Thoracic aorta (tissue), 2 donors: Measurements from ENCODE around the gene ABCC3. TPM values are rescaled to one million over a fixed set of nuclear protein-coding genes. Genes with fewer than 3 reads are reported as not detected.
A peak's percentile ranks its signal among the peaks of the same experiment; 100 is the strongest.

Experiments used
- ATAC-seq: fragments of 150-250 bp; one replicate; pipeline ENCODE4 v1.8.0; 2017; ENCODE audit warnings: low read depth; ENCODE audit not compliant: insufficient number of reproducible peaks, low FRiP score
- DNase-seq: peaks from one replicate; pipeline ENCODE4 v3.0.0-alpha.2; 2020; ENCODE audit warnings: low spot score
- H3K27ac ChIP-seq, 2 donors: fragments of 200-600 bp; sonication (generic); 1 replicate in 1 of 2; 2 replicates in 1 of 2; pipeline ENCODE4 v1.5.1; 2016; ENCODE audit warnings: mild to moderate bottlenecking in 2 of 2, moderate library complexity in 2 of 2
- H3K27me3 ChIP-seq: fragments of 200-600 bp; sonication (generic); replicated peaks from 2 replicates; pipeline ENCODE4 v1.6.0; 2016; ENCODE audit warnings: mild to moderate bottlenecking; ENCODE audit not compliant: insufficient read depth
- H3K36me3 ChIP-seq: fragments of 200-600 bp; sonication (generic); one replicate; pipeline ENCODE4 v1.5.1; 2016
- H3K4me1 ChIP-seq, 2 donors: fragments of 200-600 bp; sonication (generic); 1 replicate in 1 of 2; 2 replicates in 1 of 2; pipeline versions ENCODE4 v1.5.1 to v1.6.0; 2016; ENCODE audit warnings: low read depth in 2 of 2, mild to moderate bottlenecking in 1 of 2; ENCODE audit not compliant: control insufficient read depth in 1 of 2
- H3K4me3 ChIP-seq: fragments of 200-600 bp; sonication (generic); 2 replicates; pipeline ENCODE4 v1.5.1; 2016; ENCODE audit warnings: mild to moderate bottlenecking
- H3K9me3 ChIP-seq: fragments of 200-600 bp; sonication (generic); 2 replicates; pipeline ENCODE4 v1.5.1; 2016
- CTCF ChIP-seq: fragments of 200-600 bp; sonication (generic); IDR thresholded peaks from one replicate; pipeline ENCODE4 v1.5.1; 2019; ENCODE audit warnings: antibody characterized with exemption
- total RNA-seq, 2 donors: library from RNA; depleted of rRNA; stranded (reverse); fragments of >200 nt; gene quantifications; one replicate each; pipeline versions ENCODE4 v1.1.0 to v1.2.3, GENCODE V29; 2016

Gene ABCC3
- total RNA-seq, 2 donors from 2014 or later = 72.7 to 143 TPM

DNA sequence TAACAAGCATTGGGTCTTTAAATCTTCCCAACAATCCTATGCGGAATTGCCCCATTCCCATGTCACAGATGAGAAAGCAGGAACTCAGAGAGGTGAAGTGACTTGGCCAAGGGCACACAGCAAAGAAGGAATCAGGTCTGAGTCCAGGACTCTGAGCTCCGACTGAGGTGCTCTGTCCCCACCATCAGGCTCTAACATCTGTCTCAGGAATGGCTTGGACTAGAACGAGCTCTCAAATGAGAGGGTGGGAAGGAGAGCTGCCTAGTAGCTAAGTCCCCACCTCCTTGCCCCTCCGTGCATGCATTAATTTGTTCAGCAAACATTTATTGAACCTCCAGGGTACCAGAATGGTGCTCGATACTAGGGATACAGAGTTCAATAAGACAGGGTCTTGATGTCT lies 26.7 kb downstream of the ABCC3 start:
- DNase-seq = no peak
- Histone ChIP-seq H3K36me3 (no peaks in the 10 kb centered on the region), H3K27ac (peak overlapping the region; percentile 50 to 67), H3K4me1 (peaks cover 27 to 45% of the 10 kb centered on the region in 2 donors), H3K9me3 (no peaks in the 10 kb centered on the region), H3K4me3 (no peak overlapping the region), H3K27me3 (no peaks in the 10 kb centered on the region)
- no peak for ATAC-seq
- TF ChIP-seq CTCF = no peak

DNA sequence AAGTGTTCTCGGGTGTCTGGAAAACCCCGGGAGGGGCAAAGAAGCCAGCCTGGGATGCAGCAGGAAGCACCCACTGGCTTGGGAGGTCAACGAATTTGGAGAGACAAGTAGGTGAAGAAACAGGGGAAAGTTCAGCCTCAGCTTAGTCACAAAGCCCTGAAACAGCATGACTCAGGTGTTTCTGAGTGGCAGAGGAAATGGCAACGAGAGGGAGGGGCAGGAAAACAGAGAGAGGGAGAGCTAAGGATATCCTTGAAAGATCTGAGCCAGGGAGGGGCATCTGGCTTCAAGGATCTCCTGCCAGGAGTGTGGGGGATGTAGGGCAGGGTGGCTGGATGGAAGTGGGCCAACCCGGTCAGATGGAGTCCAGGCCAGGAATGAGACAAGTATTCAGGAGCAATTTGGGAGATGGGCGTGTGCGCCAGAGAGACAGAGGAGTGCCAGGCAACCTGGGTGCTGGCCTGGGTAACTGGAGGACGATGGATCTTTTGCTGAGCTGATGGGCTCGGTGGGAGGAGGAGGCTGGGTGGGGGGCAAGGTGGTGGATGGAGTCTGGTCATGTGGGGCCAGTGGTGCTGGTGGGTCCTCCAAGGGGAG lies 27.2 kb downstream of the ABCC3 start:
- Histone ChIP-seq H3K27ac (peak overlapping the region; percentile 50 to 67), H3K36me3 (no peaks in the 10 kb centered on the region), H3K4me1 (peaks cover 27 to 45% of the 10 kb centered on the region in 2 donors), H3K4me3 (no peak overlapping the region), H3K9me3 (no peaks in the 10 kb centered on the region), H3K27me3 (no peaks in the 10 kb centered on the region)
- peak; percentile 70 for DNase-seq
- ATAC-seq = peak; percentile 96
- TF ChIP-seq CTCF = no peak

GRCh38 chr17:50662632-50663225 lies 28.0 kb downstream of the ABCC3 start:
- no peak for TF ChIP-seq CTCF
- H3K9me3 ChIP-seq = no peaks in the 10 kb centered on the region
- DNase-seq (no peak), ATAC-seq (no peak)
- peak overlapping the region in 1 of 2 donors; percentile 50 for H3K27ac ChIP-seq
- H3K36me3 ChIP-seq = no peaks in the 10 kb centered on the region
- H3K27me3 ChIP-seq = no peaks in the 10 kb centered on the region
- H3K4me1 ChIP-seq = peaks cover 27 to 45% of the 10 kb centered on the region in 2 donors
- H3K4me3 ChIP-seq = no peak overlapping the region

DNA sequence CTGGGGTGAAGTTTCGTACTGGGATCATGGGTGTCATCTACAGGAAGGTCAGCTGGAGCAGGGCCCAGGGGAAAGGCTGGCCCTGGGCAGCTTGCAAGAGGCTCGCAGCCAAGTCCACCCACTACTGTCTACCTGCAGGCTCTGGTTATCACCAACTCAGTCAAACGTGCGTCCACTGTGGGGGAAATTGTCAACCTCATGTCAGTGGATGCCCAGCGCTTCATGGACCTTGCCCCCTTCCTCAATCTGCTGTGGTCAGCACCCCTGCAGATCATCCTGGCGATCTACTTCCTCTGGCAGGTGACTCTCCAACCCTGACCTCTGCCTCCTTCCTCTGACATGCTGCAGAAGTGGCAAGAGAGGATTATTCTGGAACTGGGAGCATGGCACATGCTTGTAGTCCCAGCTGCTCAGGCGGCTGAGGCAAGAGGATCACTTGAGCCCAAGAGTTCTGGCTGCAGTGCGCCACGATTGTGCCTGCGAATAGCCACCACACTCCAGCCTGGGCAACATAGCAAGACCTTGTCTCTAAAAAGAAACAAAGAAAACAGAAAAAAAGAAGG lies 29.2 kb downstream of the ABCC3 start:
- Histone ChIP-seq H3K9me3 (no peaks in the 10 kb centered on the region), H3K4me1 (peaks cover 27 to 33% of the 10 kb centered on the region in 2 donors), H3K36me3 (no peaks in the 10 kb centered on the region), H3K27ac (no peak overlapping the region), H3K4me3 (no peak overlapping the region), H3K27me3 (no peaks in the 10 kb centered on the region)
- ATAC-seq (no peak), DNase-seq (no peak)
- no peak for TF ChIP-seq CTCF

GRCh38 chr17:50664788-50665458 lies 30.2 kb downstream of the ABCC3 start:
- DNase-seq (no peak), ATAC-seq (no peak)
- TF ChIP-seq CTCF = no peak
- no peak overlapping the region for H3K4me3 ChIP-seq
- H3K4me1 ChIP-seq = peaks cover 18 to 23% of the 10 kb centered on the region in 2 donors
- H3K36me3 ChIP-seq = no peaks in the 10 kb centered on the region
- no peaks in the 10 kb centered on the region for H3K9me3 ChIP-seq
- H3K27me3 ChIP-seq = no peaks in the 10 kb centered on the region
- no peak overlapping the region for H3K27ac ChIP-seq
